Putamen (tissue), 1 donor: ENCODE measurements around the gene CISD2.
"Not testable (repeated sequence)": the region's sequence is repeated elsewhere in the genome, so short reads cannot be mapped to it uniquely, and the experiment has no call there.

Experiments used
- DNase-seq: peaks from one replicate; pipeline ENCODE4 v3.0.0-alpha.2; 2016; ENCODE audit warnings: low spot score

CISD2 gene

GRCh38 chr4:102919697-102920096 lies 50.9 kb downstream of the CISD2 start:
- not testable (repeated sequence) for DNase-seq

DNA sequence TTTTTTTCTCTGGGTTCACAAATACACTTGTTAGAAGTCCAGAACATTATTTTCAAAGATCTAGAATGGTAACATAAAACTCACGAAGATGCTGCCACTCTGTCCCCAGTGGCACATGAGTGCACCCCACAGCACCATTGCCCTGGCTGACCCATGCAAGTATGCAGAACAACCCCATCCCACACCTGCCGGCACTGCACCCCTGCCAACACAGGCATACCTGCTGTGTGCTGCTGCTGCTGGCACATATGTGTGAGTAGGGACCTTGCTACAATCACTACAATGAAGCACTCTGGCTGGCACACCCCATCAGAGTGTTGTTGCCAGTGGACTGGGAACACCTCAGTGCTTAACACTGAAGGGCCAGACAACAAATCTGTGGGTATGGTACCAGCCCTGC lies 66.9 kb downstream of the CISD2 start:
- DNase-seq: no peak

GRCh38 chr4:102938063-102938462 lies 69.3 kb downstream of the CISD2 start:
- DNase-seq: not testable (repeated sequence)
